DOHH2 (cell line): ENCODE data around the gene THBS1.

Source experiments
- EZH2phosphoT487 ChIP-seq: fragments of 200-600 bp; sonication (generic); IDR thresholded peaks from 2 replicates; pipeline ENCODE4 v1.6.1; 2017; ENCODE audit warnings: borderline replicate concordance, mild to moderate bottlenecking, antibody characterized with exemption, low read length, moderate library complexity, mixed read lengths
- TF ChIP-seq, protein P1 (sequence below): fragments of 200-600 bp; sonication (generic); IDR thresholded peaks from one replicate; pipeline ENCODE4 v1.5.1; 2014; ENCODE audit warnings: antibody characterized with exemption, mild to moderate bottlenecking, low read depth, low read length; ENCODE audit not compliant: poor library complexity, severe bottlenecking

DNA sequence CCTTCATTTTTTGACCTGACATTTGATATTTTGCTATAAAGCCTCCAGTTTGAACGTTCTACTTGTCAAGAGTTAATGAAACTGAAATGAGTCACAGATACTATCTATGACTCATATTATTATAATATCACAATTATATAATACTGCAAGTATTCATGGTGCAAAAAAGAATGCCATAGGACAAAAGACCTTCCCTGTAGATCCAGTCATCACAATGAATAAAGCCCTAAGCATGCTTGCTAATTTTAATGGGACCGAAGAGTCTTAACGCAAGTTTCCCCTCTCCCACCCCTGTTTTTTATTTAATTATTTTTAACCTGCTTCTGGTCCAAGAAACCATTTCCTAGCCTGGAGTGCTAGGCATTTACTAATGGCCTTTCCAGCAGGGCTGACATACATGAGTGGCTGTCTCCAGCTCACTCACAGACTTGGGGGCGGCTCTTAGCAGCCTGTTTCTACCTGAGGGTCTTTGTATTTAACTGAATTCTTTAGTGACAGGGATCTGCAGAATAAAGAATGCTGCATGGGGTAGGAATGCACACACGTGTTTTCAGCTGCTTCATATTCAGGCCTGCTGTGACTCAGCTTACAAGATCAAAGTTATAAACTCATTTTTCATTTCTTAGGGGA lies 61.2 kb downstream of the THBS1 start:
- TF ChIP-seq, protein P1, sequence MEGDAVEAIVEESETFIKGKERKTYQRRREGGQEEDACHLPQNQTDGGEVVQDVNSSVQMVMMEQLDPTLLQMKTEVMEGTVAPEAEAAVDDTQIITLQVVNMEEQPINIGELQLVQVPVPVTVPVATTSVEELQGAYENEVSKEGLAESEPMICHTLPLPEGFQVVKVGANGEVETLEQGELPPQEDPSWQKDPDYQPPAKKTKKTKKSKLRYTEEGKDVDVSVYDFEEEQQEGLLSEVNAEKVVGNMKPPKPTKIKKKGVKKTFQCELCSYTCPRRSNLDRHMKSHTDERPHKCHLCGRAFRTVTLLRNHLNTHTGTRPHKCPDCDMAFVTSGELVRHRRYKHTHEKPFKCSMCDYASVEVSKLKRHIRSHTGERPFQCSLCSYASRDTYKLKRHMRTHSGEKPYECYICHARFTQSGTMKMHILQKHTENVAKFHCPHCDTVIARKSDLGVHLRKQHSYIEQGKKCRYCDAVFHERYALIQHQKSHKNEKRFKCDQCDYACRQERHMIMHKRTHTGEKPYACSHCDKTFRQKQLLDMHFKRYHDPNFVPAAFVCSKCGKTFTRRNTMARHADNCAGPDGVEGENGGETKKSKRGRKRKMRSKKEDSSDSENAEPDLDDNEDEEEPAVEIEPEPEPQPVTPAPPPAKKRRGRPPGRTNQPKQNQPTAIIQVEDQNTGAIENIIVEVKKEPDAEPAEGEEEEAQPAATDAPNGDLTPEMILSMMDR, result no peak
- TF ChIP-seq EZH2phosphoT487, result no peak
